ENCODE results near the gene RPL37A.

Gene RPL37A

DNA sequence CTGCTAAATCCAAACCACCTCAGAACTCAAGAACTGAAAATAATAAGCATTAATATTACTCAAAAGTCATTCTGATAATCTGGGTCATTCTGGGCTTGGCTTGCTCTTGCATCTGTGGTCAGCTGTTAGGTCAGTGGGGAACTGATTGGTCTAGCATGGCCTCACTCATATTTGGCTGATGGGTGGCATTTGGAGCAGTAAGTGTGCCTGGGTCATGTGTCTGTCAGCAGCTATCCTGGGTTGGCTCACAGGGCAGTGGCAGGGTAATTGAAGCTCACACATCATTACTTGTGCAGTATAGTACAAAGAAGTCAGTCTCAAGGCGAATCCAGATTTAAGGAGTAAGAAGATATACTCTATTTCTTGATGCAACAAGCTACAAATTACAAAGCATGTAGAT is 9.6 kb downstream of the RPL37A start:
- in situ Hi-C loops (cut with MboI; ENCODE audit: low sequenced_read_pairs) = loop anchor here (25.0 kb wide), 1 partner anchor 154 kb away; no protein-coding TSS in a partner anchor

DNA sequence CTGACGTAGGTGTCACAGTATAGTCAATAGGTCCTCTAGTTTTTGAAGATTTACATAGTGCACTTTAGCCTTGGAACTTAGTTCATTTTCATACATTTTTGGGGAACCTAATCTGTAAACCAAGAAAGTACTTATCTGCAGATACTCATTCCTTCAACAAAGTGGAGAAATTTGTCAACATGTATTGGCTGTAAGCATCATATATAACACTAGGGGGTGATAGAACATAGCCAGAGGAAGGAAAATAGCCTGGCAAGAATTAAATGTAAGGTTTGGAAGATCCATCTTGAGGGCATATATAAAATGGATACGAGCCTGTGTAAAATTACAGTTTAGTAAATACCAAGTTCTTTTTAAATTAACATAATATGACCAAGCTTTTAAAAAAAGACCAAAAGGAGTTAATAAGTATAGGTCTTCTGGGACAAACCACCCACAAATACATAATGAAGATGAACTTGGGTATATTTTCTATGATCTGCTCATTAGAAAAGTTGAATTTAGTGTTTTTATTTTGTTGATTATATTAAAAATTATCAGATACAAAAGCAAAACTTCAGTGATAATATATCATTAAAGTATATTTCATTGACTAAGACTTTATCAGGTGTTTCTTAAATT is 18.2 kb downstream of the RPL37A start:
- in situ Hi-C loops (cut with MboI; ENCODE audit: low sequenced_read_pairs) = loop anchor here (25.0 kb wide), 1 partner anchor 145 kb away; no protein-coding TSS in a partner anchor

DNA sequence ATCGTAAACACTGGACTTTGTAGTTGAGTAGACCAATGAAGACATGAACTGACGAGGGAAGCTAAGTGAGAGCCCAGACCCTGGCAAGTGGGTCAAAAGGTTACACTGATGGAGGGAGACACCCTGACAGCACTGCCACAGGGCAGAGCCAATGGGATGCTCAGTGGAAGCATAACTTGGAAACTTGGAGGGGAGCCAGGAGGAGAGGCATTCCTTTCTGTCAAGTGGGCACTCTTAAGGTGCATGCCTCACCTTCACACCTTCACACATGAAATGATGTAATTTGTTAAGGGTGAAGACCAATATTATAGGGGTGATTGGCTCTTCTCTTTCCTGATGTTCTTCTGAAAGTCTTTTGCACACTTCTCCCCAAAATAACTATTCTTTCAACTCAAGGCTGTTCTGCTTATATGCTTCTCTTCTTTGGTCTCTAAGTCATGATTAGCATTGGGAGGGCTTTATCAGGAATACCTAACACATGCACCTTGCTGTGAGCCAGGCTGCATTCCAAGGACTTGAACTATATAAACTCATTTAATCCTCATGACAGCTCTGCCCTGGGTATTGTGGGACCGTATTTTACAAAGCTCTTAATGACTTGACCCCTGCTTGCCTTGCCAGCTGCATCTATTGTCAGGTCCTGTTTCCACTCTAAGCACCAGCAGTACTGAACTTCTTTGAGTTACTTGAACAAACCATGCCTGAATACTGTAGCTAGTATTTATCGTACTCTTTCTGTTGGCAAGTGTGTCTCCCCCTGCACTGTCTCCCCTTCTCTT is 19.0 kb downstream of the RPL37A start:
- in situ Hi-C loops (cut with MboI; ENCODE audit: low sequenced_read_pairs) = loop anchor here (25.0 kb wide), 1 partner anchor 145 kb away; no protein-coding TSS in a partner anchor

DNA sequence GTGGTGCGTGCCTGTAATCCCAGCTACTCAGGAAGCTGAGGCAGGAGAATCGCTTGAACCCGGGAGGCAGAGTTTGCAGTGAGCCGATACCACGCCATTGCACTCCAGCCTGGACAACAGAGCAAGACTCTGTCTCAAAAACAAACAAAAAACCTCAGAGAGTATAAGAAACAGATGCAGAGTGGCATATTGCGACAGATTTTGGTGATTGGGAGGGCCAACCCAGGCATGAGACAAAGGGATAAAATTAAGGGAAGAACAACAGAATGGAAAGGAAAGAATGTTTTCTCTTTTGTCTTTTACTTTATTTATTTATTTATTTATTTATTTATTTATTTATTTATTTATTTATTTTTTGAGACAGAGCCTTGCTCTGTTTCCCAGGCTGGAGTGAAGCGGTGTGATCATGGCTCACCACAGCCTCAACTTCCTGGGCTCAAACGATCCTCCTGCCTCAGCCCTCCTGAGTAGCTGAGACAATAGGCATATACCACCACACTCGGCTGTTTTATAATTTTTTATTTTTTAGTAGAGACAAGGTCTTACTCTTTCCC is 20.0 kb downstream of the RPL37A start:
- in situ Hi-C loops (cut with MboI; ENCODE audit: low sequenced_read_pairs) = loop anchor here (25.0 kb wide), 1 partner anchor 144 kb away; no protein-coding TSS in a partner anchor

DNA sequence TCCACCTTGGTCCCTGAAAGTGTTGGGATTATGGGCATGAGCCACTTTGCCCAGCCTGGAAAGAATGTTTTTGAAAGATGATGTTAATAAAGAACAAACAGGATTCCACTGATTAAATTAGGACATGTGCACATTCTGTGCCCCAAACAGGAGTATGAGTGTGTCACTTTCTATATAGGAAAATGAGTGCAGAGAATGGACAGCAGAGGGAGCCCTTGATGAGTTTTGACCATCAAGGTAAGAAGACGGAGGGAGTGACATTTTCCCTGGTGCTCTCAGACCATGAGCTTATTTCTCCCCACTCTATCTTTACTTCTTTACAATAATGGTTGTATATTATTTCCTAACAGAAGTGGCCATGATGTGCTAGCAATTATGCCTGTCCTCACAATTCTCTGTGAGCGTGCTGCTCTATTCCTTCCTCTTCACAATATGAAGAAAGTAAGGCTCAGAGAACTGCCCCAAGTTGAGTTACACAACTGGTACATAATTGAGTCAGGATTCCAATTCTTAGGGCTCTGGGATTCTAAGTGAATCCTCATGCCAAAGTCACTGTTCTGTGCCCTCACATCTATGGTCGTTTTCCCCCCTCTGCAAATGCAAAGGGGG is 20.6 kb downstream of the RPL37A start:
- in situ Hi-C loops (cut with MboI; ENCODE audit: low sequenced_read_pairs) = loop anchor here (25.0 kb wide), 1 partner anchor 143 kb away; no protein-coding TSS in a partner anchor

DNA sequence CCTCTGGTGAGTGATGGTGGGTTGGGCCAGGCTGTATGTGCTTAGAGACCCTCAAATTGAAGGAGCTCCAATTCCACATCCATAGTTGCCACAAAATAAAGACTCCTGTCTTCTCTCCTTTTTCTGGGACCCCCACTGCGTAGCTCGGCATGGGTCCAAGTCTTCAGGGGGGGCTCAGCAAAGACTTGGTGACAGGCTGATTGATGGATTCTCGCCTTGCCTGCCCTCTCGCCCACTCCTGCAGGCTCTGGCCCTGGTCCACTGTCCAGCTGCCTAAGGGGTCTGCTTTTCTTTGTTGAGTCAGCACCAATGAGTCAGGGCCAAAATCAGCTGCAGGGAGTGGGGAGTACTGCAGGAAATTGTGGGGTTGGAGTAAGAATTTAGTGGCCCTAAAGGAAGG is 21.5 kb downstream of the RPL37A start:
- in situ Hi-C loops (cut with MboI; ENCODE audit: low sequenced_read_pairs) = loop anchor here (25.0 kb wide), 1 partner anchor 142 kb away; no protein-coding TSS in a partner anchor

DNA sequence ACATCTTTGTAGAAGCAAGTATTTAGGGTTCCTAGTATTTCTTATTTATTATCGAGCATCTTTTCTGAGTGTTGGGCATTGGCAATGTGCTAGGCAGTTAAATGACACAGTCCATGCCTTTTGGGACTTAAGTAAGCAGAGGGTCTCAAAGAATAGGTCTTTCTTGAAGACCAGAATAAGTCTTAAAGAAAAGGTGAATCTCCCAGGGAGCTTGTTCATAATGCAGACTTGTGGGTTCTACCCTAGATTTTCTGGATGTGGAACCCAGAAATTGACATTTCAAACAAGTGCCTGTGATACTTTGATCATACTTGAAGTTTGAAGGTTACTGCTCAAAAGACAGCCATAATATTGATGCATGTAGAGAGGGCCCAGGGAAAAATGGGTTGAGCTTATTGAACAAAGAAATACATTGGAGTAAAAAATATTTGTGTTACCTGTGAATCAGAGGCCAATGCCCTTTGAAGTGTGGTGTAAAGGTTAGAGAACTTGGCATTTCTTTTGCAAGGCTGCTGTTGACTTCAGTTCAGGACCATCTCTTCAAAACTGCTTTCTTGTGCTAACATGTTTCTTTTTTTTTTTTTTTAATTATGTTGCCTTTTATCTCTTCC is 24.4 kb downstream of the RPL37A start:
- in situ Hi-C loops (cut with MboI; ENCODE audit: low sequenced_read_pairs) = loop anchor here (25.0 kb wide), 1 partner anchor 139 kb away; no protein-coding TSS in a partner anchor

DNA sequence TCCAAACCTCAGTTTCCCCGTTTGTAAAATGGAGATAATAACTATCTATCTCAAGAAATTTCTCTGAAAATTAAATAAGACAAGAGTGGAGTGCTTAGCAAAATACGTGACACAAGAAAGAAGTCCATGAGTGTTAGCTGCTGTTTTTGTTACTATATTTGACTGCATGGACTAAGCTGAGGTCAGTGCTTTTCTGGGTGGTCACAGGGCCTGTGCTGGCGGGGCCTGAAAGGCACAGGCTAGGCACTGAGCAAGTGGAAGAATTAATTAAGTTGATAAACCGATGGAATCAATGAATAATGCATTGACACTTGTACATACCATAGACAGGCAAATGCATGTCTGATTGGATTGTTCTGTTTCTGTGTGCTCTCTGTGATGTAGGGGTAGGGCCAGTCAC is 27.3 kb downstream of the RPL37A start:
- in situ Hi-C loops (cut with MboI; ENCODE audit: low sequenced_read_pairs) = no loop called here

DNA sequence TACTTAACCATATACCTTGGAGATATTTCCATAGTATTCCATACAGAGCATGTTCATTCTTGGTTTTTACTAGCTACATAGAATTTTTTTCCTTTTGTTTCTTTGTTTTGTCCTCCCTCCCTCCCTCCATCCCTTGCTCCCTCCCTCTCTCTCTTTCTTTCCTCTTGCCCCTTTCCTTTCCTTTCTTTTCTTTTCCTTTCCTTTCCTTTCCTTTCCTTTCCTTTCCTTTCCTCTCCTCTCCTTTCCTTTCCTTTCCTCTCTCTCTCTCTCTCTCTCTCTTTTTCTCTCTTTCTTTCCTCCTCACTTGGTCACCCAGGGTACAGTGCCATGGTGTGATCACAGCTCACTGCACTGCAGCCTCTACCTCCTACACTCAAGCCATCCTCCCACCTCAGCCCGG is 28.3 kb downstream of the RPL37A start:
- in situ Hi-C loops (cut with MboI; ENCODE audit: low sequenced_read_pairs) = no loop called here

DNA sequence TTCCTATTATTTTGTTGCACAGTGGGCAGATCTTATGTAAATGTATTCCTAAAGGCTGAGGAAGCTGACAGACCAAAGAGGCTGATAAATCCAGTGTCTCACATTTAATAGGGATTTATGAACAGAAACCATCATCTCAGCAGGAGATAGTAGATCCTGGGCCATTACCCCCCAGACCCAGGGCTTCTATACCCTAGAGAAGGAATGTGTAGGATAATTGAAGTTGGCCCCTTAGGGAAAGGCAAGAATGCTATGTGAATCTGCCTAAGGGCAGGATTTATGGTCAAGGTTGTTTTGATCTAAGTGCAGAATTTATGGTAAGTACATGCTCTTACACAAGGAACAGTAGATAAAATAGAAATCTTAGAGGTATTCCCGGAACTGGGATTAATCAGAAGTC is 29.0 kb downstream of the RPL37A start:
- in situ Hi-C loops (cut with MboI; ENCODE audit: low sequenced_read_pairs) = no loop called here

DNA sequence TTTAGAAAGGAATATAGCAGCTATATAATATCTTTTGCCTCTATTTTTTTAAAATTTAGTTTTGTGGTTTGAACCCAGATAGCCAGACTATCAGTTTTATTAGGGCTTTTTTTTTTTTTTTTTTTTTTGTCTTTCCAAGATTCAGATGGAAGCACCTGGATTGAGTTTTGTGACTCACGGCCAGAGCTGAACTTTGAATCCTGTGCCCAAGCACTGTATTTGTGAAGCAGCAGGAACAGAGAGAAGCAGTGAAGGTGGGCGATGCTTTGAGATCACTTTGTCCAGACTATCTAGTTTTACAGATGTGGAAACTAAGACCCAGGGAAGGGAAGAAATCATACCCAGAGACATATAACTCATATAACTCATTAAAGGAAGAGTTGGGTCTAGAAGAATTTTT is 33.9 kb downstream of the RPL37A start:
- in situ Hi-C loops (cut with MboI; ENCODE audit: low sequenced_read_pairs) = no loop called here

DNA sequence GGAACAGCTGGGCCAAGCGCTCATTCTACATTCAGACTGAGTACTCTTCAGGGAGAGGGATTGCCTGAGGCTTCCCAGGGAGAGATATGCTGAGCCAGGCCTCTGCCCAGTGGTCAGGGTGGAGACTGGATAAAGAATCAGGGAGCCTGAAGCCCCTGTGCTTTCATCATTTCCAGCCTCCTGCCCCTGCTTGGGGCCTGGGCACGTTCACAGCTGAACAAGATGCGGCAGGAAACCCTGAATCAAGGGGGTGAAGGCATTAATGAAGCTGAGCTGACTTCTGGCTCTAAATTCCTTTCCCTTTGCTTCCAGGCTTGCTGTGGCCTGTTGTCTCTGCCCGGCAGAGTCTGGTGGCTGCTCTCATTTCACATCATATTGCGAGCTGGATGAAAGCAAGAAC is 35.0 kb downstream of the RPL37A start:
- in situ Hi-C loops (cut with MboI; ENCODE audit: low sequenced_read_pairs) = no loop called here

DNA sequence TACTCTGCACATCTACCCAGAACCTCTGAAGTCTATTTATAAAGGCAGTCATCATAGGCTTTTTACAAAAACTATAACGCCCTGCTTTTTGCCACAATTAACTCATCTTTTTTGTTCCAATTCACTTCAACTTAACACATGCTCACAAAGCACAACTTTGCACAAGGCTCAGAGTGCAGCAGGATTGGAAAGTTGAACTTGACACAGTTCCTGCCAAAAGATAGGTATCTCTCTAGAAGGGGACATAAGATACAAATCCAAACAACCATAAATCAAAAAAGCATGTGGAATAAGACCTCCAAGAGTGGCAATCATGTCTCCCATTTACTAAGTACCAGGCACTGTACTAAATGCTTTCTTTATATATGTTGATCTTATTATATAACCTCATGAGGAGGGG is 36.2 kb downstream of the RPL37A start:
- in situ Hi-C loops (cut with MboI; ENCODE audit: low sequenced_read_pairs) = no loop called here

DNA sequence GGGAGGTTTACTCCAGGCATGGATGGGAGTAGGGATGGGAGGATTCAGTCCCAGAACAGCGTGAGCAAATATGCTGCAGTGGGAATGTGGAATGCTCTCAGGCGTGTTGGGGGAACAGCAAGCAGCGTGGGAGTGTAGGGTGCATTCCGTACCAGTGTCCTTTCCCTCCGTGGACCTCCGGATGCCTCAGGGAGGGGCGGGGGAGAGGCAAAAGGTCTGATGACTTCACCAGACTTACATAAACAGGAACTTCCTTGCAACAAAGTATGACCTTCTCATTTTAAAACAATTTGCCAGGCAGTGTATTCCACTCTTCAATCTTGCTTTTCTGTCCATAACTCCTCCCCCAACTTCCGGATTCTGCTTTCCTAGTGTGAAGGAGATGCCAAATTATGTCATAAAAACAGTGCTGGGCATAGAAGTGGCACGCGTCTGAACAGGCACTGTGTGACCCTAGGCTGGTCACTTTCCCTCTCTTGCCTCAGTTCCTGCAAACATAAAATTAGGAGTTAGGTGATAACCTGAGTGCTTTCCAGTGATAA is 36.9 kb downstream of the RPL37A start:
- in situ Hi-C loops (cut with MboI; ENCODE audit: low sequenced_read_pairs) = no loop called here

DNA sequence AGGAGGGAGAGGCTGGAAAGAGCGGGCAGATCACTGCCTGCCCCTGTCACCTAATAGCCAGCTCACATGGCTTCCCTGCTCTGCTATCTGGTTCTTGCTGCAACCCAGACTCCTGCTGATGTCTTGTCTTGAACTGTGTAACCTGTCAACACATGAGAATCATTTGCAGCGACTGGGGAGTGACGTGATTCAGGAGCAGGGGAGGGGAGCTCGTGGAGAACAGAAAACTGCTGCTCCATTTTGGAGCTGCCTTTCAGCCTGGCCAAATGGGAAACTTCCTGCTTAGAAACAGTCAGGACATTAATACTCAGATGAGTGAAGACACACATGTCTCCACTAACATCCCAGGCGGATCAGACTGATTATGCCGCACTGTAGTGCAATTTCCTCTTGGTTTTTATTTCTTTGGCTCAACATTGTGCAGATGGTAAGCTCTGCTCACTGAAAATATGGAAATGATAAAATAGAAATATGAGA is 38.1 kb downstream of the RPL37A start:
- in situ Hi-C loops (cut with MboI; ENCODE audit: low sequenced_read_pairs) = no loop called here

DNA sequence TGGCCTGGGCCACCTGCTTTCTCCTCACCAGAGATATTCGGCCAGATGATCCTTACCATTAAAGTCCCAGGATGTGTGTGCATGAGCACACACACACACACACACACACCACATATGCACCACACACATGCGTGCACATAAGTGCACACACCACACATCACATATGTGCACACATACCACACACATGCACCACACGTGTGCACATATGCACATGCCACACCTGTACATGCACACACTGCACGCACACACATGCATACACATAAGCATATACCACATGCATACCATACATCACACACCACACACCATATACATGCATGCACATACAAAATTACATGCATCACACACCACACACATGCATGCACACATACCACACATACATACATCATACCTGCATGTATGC is 38.7 kb downstream of the RPL37A start:
- in situ Hi-C loops (cut with MboI; ENCODE audit: low sequenced_read_pairs) = no loop called here

DNA sequence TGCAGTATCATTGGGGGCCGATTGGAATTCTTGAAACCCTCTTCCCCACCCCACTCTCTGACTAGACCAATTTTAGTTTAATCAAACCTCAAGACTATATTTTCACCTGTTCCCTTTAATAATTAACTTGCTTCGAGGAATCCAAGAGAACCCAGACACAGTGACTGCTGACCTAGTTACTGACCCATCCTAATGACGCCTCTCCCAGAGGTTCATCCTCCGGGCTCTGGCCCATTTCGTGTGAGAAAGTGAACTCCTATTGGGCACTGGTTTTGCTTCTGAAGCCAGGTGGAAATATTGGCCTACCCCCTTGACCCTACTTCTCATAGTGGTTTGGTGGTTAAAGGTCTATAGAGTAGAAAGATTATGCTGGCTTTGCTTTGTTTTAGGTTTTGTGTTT is 39.9 kb downstream of the RPL37A start:
- in situ Hi-C loops (cut with MboI; ENCODE audit: low sequenced_read_pairs) = no loop called here

DNA sequence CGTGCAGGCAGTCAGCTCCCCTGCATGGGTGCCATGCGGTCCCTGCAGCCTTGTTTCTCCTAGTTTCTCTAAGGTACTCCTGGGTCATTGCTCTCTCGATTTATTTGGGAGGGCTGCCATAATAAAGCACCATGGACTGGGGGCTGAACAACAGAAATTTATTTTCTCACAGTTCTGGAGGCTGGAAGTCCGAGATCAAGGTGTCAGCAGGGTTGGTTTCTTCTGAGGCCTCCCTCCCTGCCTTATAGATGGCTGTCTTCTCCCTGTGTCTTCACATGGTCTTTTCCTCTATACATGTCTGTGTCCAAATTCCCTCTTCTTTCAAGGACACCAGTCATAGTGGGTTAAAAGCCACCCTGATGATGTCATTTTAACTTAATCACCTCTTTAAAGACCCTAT is 40.5 kb downstream of the RPL37A start:
- in situ Hi-C loops (cut with MboI; ENCODE audit: low sequenced_read_pairs) = no loop called here

DNA sequence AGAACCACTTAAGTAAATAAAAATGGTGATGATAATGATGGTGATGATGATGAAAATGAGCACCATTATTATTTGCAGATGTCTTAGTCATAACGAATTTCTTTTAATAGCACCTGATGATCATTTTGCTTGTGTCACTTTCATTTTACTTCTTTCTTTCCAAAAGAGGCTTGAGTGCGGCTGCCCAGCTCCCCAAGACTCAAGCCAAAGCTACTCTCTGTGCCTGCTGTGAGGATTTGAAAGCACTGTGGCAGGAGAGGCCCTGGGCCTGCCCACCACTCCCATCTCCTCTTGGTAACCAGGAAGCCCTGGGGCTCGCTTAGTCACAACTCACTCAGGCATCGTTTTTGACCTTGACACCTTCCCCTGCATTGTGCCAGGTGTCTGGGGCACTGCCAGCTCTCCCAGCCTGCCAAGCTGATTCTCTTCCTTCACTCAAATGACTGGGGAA is 41.2 kb downstream of the RPL37A start:
- in situ Hi-C loops (cut with MboI; ENCODE audit: low sequenced_read_pairs) = no loop called here

DNA sequence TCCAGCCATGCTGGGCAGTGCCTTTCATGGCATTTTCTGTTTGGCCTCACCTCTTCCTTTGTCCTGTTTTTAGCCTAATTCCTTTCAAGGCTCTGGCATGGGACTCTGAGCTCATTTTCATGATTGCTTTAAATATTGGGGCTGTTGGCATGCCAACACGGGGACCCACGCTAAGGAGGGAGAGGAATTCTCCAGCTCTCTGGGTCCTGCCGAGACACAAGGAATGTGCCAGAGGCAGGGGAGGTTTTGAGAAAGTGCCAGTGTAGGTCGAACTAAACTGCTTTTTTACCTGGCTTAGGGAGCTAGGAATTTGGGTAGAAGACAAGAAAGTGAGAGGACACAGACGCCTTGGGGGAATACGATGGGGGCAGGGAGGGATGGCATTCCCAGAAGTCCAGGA is 42.3 kb downstream of the RPL37A start:
- in situ Hi-C loops (cut with MboI; ENCODE audit: low sequenced_read_pairs) = no loop called here

DNA sequence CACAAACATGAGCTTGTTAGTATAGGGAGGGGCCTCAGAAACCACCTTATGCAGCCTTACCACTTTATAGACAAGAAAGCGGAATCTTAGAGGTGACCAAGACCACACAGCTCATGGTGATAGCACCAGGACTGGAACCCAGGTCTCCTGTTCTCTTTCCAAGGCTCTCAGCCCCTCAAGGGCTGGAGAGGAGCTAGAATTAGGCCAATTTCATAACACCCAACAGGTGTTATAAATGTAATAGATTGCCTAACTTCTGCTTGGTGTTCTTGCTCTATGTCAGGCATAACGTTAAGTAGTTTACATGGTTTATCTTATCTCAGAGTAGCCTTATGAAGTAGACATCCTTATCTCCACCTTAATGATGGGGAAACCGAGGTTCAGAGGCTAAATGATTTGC is 42.9 kb downstream of the RPL37A start:
- in situ Hi-C loops (cut with MboI; ENCODE audit: low sequenced_read_pairs) = no loop called here

Data from hTERT RPE-1 (cell line).